Stimulated activated CD4-positive, alpha-beta T cell treated with anti-CD3 and anti-CD28 coated beads, TNF-alpha, amount 100 ng/mL, for 4 hours (primary cell): ENCODE measurements around the gene RIC3.

Experiments used
- DNase-seq, 3 experiments: peaks; one replicate each; pipeline ENCODE4 v3.0.0-alpha.2; 2020; ENCODE audit warnings: low read depth in 3 of 3

Gene RIC3

GRCh38 chr11:8103909-8104308 lies 64.9 kb downstream of the RIC3 start:
- no peak for DNase-seq

GRCh38 chr11:8102965-8103364 lies 65.9 kb downstream of the RIC3 start:
- DNase-seq = no peak

- DNase-seq = no peak
Measured at GRCh38 chr11:8102296-8102915, 66.4 kb downstream of the RIC3 start.

- DNase-seq = no peak
Measured at GRCh38 chr11:8101421-8101820, 67.4 kb downstream of the RIC3 start.

DNA sequence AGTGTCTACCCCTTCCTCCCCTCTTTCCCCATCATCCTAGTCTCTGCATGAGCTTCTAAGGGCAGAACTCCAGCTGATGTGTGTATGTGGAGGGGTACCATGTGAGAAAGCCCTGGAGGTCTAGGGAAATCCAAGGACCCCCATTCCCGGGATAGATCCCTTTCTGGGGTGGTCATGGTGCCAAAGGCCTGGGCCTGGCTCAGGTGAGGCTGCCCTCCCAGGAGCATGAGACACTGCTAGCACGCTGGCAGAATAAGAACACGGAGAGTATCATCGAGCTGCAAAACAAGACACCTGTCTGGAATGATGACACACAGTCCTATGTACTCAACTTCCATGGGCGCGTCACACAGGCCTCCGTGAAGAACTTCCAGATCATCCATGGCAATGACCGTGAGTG lies 68.2 kb downstream of the RIC3 start:
- no peak for DNase-seq

- DNase-seq = no peak
Measured at GRCh38 chr11:8100158-8100557, 68.7 kb downstream of the RIC3 start.

GRCh38 chr11:8099291-8099899 lies 69.4 kb downstream of the RIC3 start:
- peak; percentile 42 to 59 (median 48) for DNase-seq

DNA sequence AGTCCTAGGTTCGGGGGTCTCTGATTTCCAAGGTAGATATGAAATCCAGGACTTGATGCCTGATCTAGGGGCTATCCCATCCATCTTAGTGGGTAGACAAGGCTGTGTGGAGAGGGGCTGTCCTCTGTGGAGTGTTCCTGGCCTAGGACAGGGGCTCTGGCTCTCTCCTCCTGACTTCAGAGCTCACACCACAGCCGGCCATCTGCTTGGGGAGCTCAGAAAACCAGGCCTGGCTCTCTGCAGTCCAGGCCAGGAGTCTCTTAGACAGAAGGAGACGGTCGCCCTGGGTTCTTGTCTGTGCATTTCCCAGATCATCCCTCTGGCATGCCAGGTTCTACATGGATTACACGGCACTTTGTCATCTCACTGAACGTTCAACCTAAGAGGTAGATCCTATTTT lies 69.9 kb downstream of the RIC3 start:
- DNase-seq = no peak

DNA sequence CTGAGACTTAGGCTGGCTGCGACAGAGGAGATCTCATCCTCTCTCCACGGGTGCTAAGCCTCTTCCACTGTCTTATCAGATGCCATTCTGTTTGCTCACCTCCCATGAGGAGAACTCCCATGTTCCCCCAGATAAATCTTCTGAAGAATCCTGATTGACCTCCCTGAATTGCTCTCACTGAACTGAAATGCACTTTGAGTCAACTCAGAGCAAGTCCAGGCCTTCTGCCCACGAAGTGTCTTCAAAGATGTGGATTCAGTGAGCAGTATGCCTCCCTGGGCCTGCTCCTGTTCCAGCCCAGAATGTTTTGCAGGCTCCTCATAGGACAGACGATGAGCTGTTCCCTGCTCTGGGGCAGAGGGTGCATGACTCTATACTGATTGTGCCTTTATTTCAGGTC lies 70.5 kb downstream of the RIC3 start:
- DNase-seq = no peak

DNA sequence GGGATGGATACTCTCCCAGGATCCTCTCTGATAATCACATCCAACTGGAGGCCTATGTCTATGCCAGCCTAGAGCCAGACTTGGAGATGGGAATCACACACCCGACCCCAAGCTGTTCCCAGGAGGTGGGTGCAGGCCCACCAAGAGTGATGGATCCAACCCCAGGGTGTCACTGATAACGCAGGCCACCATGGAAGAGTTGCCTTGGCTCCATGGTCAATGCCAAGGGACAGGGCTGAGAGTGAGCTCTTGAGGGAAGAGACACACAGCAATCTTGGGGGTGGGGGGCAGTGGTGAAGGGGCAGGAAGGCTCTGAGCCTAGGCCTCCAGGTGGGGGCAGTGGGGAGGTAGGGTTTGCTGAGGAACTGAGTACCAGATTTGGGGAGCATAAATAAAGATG lies 70.9 kb downstream of the RIC3 start:
- DNase-seq = no peak

DNA sequence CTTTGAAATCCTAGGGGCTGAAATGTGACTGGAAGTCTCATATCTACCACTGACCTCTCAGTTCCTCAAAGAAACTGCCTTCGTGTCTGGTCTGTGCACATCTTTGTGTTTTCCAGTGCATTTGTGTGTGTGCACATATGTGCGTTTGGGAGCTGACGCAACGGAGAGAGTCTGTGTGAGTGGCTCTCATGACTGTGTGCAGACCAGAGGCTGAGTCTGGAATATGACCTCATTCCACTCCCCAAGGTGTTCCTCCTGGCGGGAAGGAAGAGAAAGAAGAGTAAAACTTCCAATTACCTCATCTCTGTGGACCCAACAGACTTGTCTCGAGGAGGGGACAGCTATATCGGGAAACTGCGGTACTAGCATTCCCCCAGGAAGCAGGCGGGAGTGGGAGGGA lies 71.4 kb downstream of the RIC3 start:
- DNase-seq = no peak

GRCh38 chr11:8097062-8097461 lies 71.8 kb downstream of the RIC3 start:
- DNase-seq = no peak

- no peak for DNase-seq
Measured at GRCh38 chr11:8096575-8096974, 72.2 kb downstream of the RIC3 start.

DNA sequence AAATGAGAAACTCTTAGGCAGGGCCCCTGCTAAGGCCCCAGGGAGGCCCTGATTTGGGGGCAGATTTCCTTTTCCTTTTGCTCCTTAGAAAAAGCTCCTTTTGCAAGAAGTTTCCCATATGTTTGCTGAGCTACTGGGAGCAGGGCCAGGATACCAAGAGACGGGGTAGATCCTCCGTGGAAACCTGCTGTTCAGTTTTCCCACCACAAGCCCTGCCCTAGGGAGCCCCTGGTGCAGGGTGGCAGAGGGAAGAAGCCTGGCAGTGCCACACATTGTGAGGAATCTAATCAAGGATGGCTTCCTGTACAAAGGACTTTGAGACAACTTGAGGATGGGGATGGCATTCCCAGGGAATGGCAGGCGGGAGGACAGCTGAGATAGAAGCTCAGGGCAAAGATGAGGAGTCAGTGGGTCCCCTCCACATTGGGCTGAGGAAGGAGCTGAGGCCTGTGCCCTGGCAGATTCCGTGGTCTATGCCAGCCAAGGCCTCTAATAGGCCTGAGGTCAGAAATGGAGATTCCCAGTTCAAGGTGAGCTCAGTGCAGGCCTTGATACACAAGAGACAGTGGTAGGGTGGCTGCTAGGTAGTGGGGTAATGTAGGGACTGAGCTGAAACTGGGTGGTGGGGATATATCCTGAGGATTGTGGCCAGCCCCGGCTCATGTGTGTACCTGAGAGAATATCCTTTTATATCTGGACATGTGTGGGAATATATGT lies 72.9 kb downstream of the RIC3 start:
- DNase-seq = no peak

GRCh38 chr11:8095371-8095770 lies 73.5 kb downstream of the RIC3 start:
- DNase-seq = no peak

- no peak for DNase-seq
Measured at GRCh38 chr11:8094656-8095055, 74.2 kb downstream of the RIC3 start.

GRCh38 chr11:8093931-8094575 lies 74.8 kb downstream of the RIC3 start:
- DNase-seq = no peak

DNA sequence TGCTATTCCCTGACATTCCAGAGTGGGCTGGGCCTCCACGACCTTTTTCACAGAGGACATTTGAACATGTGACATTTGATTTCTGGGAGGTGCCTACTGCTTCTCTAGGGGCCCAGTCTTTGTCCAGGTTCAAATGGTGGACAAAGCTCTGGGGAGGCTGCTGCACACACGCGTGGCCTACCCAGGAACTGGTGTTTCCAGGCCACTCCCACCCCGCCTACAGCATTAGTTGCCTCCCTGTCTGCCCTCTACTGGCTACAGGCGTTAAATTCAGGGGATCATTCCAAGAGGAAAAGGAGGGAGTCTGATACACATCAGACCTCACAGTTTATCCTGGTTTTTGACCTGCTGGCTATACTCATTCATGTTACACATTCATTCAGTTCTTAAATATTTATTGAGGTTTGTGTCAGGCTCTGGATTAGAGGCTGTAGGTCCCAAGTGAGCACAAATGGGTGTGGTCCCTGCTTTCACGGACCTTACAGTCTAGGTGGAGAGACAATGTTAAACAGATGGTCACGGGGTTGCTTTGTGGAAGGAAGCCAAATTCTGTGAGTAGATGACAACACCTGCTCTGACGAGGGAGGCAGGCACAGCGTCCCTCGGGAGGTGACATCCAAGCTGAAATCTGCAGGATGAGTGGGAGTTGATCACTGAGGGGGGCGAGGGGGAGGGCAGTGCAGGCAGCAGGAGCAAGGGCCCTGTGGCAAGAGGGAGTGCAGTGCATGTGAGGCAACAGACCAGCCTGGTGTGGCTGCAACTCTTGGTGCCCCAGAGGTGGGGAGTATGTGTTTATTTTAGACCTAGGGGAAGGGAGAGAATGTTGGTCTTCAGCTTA lies 76.0 kb downstream of the RIC3 start:
- no peak for DNase-seq

DNA sequence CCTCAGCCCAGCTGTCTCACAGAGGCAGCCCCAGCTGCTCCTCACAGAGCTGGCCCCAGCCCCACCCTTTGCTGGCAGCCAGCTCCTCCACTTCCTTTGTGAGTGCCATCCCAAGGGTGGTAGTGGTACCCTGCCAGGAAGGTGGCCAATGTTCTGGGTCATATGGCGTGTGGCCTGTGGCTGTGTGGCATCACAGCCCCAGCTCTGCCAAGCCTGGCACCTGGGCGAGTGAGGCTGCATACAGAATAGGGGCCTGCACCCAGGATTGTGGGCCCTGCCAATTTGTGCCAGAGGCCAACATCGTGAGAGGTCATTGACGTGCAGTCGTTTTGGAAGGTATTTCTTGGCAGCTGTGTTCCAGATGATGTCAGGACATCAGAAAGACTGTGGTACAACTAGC lies 77.1 kb downstream of the RIC3 start:
- no peak for DNase-seq

GRCh38 chr11:8090756-8091155 lies 78.1 kb downstream of the RIC3 start:
- DNase-seq = no peak

DNA sequence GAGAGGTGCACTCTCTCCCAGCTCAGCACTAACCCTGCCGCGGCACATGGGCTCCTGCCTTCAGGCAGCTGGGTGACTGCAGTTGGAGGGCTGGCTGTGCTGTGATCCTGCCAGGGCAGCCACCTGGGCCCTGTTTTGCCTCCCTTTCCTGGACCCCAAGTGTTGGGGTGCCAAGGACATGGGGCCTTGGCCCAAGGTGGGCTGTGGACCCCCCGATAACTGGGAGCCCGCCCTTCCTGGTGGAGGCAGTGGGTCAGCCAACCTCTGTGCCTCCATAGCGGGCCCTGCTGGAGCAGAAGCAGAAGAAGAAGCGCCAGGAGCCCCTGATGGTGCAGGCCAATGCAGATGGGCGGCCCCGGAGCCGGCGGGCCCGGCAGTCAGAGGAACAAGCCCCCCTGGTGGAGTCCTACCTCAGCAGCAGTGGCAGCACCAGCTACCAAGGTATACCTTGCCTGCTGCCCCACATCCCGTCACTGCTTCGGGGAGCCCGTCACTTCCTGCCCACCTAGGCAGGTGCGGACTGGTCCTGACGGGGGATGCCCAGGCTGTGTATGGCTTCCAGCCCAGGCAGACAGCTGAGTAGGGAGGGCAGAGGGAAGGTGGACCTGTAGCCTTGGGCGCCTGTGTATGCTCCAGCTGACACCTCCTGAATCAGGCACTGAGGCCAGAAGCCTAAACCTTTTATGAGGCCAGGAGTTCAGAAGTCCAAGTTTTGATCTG lies 78.9 kb downstream of the RIC3 start:
- no peak for DNase-seq
